Kidney glomerular epithelial cell (primary cell): ENCODE data around the gene SNF8.
A peak's percentile ranks its signal among the peaks of the same experiment; 100 is the strongest.

ENCODE experiments used
- DNase-seq: peaks from one replicate; lab custom pipeline; 2025; lab: John Stamatoyannopoulos, UW

The SNF8 gene

GRCh38 chr17:48883171-48883570, 61.5 kb downstream of the SNF8 start:
- peak; percentile 15 for DNase-seq

GRCh38 chr17:48882272-48882671, 62.4 kb downstream of the SNF8 start:
- DNase-seq = no peak
